OCI-LY7 (cell line): ENCODE data around the gene CLEC18A. TPM values are rescaled to one million over a fixed set of nuclear protein-coding genes. Genes with fewer than 3 reads are reported as not detected.

ENCODE experiments used
- BruUV-seq: library from RNA; stranded (reverse); fragments of 400-500 nt; replicated peaks from 2 replicates; lab custom pipeline; 2021; lab: Mats Ljungman, UMichigan
- CTCF ChIA-PET: fragments of 300-600 bp; sonication (Branson Sonifier 250); formaldehyde crosslinking; loops from one replicate; lab custom pipeline; 2022; ENCODE audit warnings: antibody characterized with exemption; ENCODE audit not compliant: unreplicated experiment; lab: Charles Lee
- POLR2A ChIA-PET: fragments of 300-600 bp; sonication (Branson Sonifier 250); formaldehyde crosslinking; loops from one replicate; lab custom pipeline; 2022; ENCODE audit warnings: antibody characterized with exemption; lab: Charles Lee
- DNase-seq: peaks from one replicate; pipeline ENCODE4 v3.0.0-alpha.2; 2015; ENCODE audit warnings: low spot score
- H2AFZ ChIP-seq: fragments of 200-600 bp; sonication (generic), shearing (Covaris generic); 2 replicates; pipeline ENCODE4 v1.6.1; 2014; ENCODE audit warnings: mild to moderate bottlenecking, antibody characterized with exemption, low read length, moderate library complexity
- H3K27ac ChIP-seq: fragments of 200-600 bp; sonication (generic); 2 replicates; pipeline ENCODE4 v1.5.1; 2014; ENCODE audit warnings: mixed run types, low read depth, mild to moderate bottlenecking, moderate library complexity, low read length, inconsistent platforms; ENCODE audit not compliant: poor library complexity, severe bottlenecking
- H3K36me3 ChIP-seq: fragments of 200-600 bp; sonication (generic); 2 replicates; pipeline ENCODE4 v1.6.1; 2014; ENCODE audit warnings: mild to moderate bottlenecking, antibody characterized with exemption, low read length, moderate library complexity, mixed read lengths; ENCODE audit not compliant: insufficient read depth
- H3K4me1 ChIP-seq: fragments of 200-600 bp; sonication (generic); 2 replicates; pipeline ENCODE4 v1.5.1; 2014; ENCODE audit warnings: mild to moderate bottlenecking, low read length; ENCODE audit not compliant: insufficient read depth, poor library complexity, severe bottlenecking
- H3K4me2 ChIP-seq: fragments of 200-600 bp; sonication (generic); 2 replicates; pipeline ENCODE4 v1.6.1; 2014; ENCODE audit warnings: mild to moderate bottlenecking, low read length
- H3K4me3 ChIP-seq: fragments of 200-600 bp; sonication (generic); 2 replicates; pipeline ENCODE4 v1.5.1; 2014; ENCODE audit warnings: mild to moderate bottlenecking, low read depth, low read length; ENCODE audit not compliant: poor library complexity, severe bottlenecking
- H3K79me2 ChIP-seq: fragments of 200-600 bp; sonication (generic); 2 replicates; pipeline ENCODE4 v1.6.1; 2016; ENCODE audit warnings: low read depth, mild to moderate bottlenecking, low read length, moderate library complexity, mixed read lengths; ENCODE audit not compliant: insufficient read depth
- H3K9me2 ChIP-seq: fragments of 200-600 bp; sonication (generic); 2 replicates; pipeline ENCODE4 v1.6.1; 2016; ENCODE audit warnings: mild to moderate bottlenecking, low read length, mixed read lengths; ENCODE audit not compliant: insufficient read depth
- H3K9me3 ChIP-seq: fragments of 200-600 bp; sonication (generic); 2 replicates; pipeline ENCODE4 v1.6.1; 2014; ENCODE audit warnings: mild to moderate bottlenecking, mixed run types, low read length, mixed read lengths
- H4K20me1 ChIP-seq: fragments of 200-600 bp; sonication (generic); 2 replicates; pipeline ENCODE4 v1.6.1; 2014; ENCODE audit warnings: mild to moderate bottlenecking, antibody characterized with exemption, low read length, moderate library complexity, mixed read lengths; ENCODE audit not compliant: insufficient read depth
- EZH2phosphoT487 ChIP-seq: fragments of 200-600 bp; sonication (generic); IDR thresholded peaks from 2 replicates; pipeline ENCODE4 v1.6.1; 2018; ENCODE audit warnings: low read depth, borderline replicate concordance, mild to moderate bottlenecking, mixed run types, antibody characterized with exemption, low read length, moderate library complexity, mixed read lengths
- intact Hi-C: fragments of 100-400 bp; cut with micrococcal nuclease; formaldehyde crosslinking; loops from one replicate; pipeline ENCODE4 v1.10.0; 2022; ENCODE audit not compliant: unreplicated experiment
- total RNA-seq, 2 experiments: library from RNA; depleted of rRNA in 1 of 2; stranded (reverse); fragments of >200 nt in 1 of 2; shearing (Covaris generic) in 1 of 2; gene quantifications; 2 replicates each; pipeline ENCODE4 v1.2.3, GENCODE V29; 2014 to 2022
- TF ChIP-seq, protein P1 (sequence below): fragments of 200-600 bp; sonication (generic); conservative IDR thresholded peaks from 2 replicates; pipeline ENCODE4 v1.5.1; 2014; ENCODE audit warnings: mild to moderate bottlenecking, antibody characterized with exemption, low read length, moderate library complexity, mixed read lengths

CLEC18A gene
- total RNA-seq, 2 experiments from 2014 or later, result 0.09 to 0.19 TPM

DNA sequence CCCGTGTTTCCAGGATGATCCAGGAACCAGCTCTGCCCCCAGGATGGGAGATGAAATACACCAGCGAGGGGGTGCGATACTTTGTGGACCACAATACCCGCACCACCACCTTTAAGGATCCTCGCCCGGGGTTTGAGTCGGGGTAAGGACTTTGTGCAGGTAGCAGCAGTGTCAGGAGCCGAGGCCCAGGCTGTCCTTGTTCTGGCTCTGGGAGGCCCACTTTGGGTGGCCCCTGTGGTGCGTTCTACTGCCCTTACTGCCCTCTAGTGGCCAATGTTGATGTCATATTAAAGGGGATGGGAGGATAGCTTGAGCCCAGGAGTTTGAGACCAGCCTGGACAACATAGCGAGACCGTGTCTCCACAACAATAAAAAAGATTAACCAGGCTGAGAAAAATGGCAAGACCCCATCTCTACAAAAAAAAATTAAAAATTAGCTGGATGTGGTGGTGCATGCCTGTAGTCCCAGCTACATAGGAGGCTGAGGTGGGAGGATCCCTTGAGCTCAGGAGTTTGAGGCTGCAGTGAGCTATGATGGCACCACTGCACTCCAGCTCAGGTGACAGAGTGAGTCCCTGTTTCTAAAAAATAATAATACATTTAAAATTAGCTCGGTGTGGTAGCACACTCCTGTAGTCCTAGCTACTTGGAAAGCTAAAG lies 20.9 kb upstream of the CLEC18A start:
- peaks cover 4% of the 10 kb centered on the region for H3K36me3 ChIP-seq
- POLR2A ChIA-PET, result interaction anchor here (0.6 kb wide), 1 partner anchor 223 kb away, joined by 3 read pairs; no protein-coding TSS in a partner anchor
- H4K20me1 ChIP-seq, result no peaks in the 10 kb centered on the region
- H3K79me2 ChIP-seq, result no peaks in the 10 kb centered on the region
- no peak overlapping the region for H3K27ac ChIP-seq
- CTCF ChIA-PET, result interaction anchor here (0.6 kb wide), 2 partner anchors 18 to 223 kb away, joined by 3 to 4 read pairs; no protein-coding TSS in a partner anchor
- TF ChIP-seq EZH2phosphoT487, result no peak
- TF ChIP-seq, protein P1, sequence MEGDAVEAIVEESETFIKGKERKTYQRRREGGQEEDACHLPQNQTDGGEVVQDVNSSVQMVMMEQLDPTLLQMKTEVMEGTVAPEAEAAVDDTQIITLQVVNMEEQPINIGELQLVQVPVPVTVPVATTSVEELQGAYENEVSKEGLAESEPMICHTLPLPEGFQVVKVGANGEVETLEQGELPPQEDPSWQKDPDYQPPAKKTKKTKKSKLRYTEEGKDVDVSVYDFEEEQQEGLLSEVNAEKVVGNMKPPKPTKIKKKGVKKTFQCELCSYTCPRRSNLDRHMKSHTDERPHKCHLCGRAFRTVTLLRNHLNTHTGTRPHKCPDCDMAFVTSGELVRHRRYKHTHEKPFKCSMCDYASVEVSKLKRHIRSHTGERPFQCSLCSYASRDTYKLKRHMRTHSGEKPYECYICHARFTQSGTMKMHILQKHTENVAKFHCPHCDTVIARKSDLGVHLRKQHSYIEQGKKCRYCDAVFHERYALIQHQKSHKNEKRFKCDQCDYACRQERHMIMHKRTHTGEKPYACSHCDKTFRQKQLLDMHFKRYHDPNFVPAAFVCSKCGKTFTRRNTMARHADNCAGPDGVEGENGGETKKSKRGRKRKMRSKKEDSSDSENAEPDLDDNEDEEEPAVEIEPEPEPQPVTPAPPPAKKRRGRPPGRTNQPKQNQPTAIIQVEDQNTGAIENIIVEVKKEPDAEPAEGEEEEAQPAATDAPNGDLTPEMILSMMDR, result peak; percentile 88
- BruUV-seq, result no TSS peak
- no peaks in the 10 kb centered on the region for H3K9me3 ChIP-seq
- no peak overlapping the region for H3K4me3 ChIP-seq
- intact Hi-C loops, result loop anchor here (1.0 to 5.0 kb wide), 2 partner anchors 134 to 533 kb away; no protein-coding TSS in a partner anchor
- DNase-seq, result peak; percentile 68
- no peak overlapping the region for H3K4me2 ChIP-seq
- H2AFZ ChIP-seq, result no peak overlapping the region
- H3K4me1 ChIP-seq, result no peaks in the 10 kb centered on the region
- no peaks in the 10 kb centered on the region for H3K9me2 ChIP-seq

DNA sequence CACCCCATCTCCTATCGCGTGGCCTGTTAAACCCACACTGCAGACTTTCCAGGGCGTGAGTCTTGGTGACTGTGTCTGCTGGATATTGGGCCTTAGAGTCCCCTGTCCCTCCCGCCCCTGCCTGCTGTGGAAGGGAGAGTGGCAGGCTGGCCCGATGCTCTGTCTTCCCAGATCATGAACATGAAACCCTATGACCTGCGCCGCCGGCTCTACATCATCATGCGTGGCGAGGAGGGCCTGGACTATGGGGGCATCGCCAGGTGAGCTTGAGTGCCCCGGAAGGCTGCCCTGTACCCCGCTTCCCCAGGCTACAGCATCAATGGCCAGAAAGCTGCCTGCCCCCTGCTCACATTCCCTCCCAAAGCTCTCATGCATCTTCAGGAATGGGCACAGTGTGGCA lies 19.5 kb upstream of the CLEC18A start:
- Histone ChIP-seq H3K27ac (no peak overlapping the region), H2AFZ (no peak overlapping the region), H3K36me3 (peaks cover 14% of the 10 kb centered on the region), H3K4me1 (no peaks in the 10 kb centered on the region), H3K9me2 (no peaks in the 10 kb centered on the region), H4K20me1 (no peaks in the 10 kb centered on the region), H3K4me3 (no peak overlapping the region), H3K79me2 (no peaks in the 10 kb centered on the region), H3K4me2 (no peak overlapping the region), H3K9me3 (no peaks in the 10 kb centered on the region)
- CTCF ChIA-PET, result no interaction called here
- DNase-seq, result no peak
- TF ChIP-seq EZH2phosphoT487, result no peak
- TF ChIP-seq, protein P1, result no peak
- BruUV-seq, result no TSS peak
- POLR2A ChIA-PET, result no interaction called here
- intact Hi-C loops, result loop anchor here (5.0 kb wide), 1 partner anchor 534 kb away; no protein-coding TSS in a partner anchor

DNA sequence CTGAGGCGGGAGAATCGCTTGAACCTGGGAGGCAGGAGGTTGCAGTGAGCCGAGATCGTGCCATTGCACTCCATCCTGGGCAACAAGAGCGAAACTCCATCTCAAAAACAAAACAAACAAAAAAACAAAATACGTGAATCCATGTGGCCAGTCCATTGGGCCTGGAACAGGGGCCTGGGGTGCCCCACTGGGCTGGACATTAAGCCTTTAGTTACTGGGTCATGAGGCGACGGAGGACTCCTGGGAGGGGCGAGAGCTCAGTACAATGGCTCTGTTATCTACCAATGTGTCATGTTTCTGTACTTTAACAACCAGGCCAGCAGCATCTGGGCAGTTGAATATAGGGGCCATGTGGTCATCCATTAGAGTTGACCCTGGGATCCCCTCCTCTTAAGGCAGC lies 18.9 kb upstream of the CLEC18A start:
- no peaks in the 10 kb centered on the region for H3K4me1 ChIP-seq
- ChIA-PET CTCF (no interaction called here), POLR2A (no interaction called here)
- H3K36me3 ChIP-seq, result peaks cover 16% of the 10 kb centered on the region
- no peak for TF ChIP-seq EZH2phosphoT487
- TF ChIP-seq, protein P1, result no peak
- no peak for DNase-seq
- no peak overlapping the region for H3K27ac ChIP-seq
- intact Hi-C loops, result loop anchor here (5.0 kb wide), 1 partner anchor 535 kb away; no protein-coding TSS in a partner anchor
- no peak overlapping the region for H3K4me2 ChIP-seq
- no TSS peak for BruUV-seq
- no peaks in the 10 kb centered on the region for H4K20me1 ChIP-seq
- H3K79me2 ChIP-seq, result no peaks in the 10 kb centered on the region
- no peak overlapping the region for H3K4me3 ChIP-seq
- H2AFZ ChIP-seq, result no peak overlapping the region
- H3K9me3 ChIP-seq, result no peaks in the 10 kb centered on the region
- H3K9me2 ChIP-seq, result no peaks in the 10 kb centered on the region
